GM19452 (cell line): ENCODE data around the gene TBX4.
"Not testable (repeated sequence)": the region's sequence is repeated elsewhere in the genome, so short reads cannot be mapped to it uniquely, and the experiment has no call there.

Experiments used
- ATAC-seq: cut with Tn5 transposase; IDR thresholded peaks from one replicate; pipeline ENCODE4 v1.9.1; 2021; ENCODE audit not compliant: unreplicated experiment

The TBX4 gene

DNA sequence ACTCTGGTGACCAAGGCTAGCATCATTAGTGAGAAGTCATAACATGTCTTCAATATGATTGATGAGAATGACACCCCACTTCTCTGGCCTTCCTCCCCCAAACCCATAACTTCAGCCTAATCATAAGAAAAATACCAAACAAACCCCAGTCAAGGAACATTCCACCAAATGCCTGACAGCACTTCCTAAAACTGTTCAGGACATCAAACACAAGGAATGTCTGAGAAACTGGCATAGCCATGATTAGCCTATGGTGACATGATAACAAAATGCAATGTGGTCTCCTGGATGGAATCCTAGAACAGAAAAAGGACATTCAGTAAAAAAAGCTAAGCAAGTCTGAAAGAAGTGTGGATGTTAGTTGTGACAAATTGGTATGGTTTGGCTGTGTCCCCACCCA, 24.7 kb upstream of the TBX4 start:
- no peak for ATAC-seq

DNA sequence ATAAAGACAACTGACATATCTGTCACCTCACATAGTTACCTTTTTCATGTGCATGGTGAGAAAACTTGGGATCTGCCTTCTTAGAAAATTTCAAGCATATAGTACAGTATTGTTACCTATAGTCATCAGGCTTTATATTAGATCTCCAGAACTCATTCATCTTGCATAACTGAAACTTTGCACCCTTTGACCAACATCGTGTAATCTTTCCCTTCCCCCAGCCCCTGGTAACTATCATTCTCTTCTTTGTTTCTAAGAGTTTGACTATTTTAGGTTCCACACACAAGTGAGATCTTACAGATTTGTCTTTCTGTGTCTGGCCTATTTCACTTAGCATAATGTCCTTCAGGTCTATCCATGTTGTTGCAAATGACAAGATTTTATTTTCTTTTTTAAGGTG, 22.9 kb upstream of the TBX4 start:
- no peak for ATAC-seq

DNA sequence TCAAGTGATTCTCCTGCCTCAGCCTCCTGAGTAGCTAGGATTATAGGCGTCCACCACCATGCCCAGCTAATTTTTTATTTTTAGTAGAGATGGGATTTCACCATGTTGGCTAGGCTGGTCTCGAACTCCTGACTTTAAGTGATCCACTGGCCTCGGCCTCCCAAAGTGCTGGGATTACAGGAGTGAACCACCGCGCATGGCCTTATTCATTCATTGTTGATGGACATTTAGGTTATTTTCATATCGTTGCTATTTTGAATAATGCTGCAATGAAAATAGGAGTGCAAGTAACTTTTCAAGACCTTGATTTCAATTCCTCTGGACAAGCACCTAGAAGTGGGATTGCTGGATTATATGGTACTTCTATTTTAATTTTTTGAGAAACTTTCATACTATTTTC, 22.4 kb upstream of the TBX4 start:
- ATAC-seq: not testable (repeated sequence)

GRCh38 chr17:61431594-61432311, 20.5 kb upstream of the TBX4 start:
- ATAC-seq: no peak

- no peak for ATAC-seq
These were observed 15.9 kb upstream of the TBX4 start for GRCh38 chr17:61436273-61436672.

DNA sequence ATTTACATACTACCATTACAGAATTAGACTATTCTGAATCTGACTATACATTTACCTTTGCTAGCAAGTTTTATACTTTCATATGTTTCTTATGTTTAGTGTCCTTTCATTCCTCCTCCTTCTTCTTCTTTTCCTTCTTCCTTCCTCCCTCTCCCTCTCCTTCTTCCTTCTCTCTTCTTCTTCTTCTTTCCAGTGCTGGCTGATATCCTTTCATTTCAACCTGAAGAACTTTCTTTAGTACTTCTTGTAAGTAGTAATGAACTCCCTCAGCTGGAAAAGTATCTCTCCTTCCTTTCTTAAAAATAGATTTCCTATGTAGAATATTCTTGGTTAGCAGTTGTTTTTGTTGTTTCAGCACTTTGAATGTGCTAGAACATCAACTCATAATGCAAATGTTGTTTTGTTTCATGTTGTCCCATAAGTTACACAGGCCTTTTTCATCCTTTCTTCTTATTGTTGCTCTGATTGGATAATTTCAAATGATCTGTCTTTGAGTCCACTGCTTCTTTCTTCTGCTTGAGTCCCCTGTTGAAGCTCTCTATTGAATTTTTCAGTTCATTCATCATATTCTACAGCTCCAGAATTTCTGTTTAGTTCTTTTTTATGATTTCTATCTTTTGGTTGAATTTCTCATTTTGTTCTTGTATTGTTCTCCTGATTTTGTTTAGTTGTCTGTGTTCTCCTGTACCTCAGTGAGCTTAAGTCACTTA, 15.1 kb upstream of the TBX4 start:
- ATAC-seq: no peak

DNA sequence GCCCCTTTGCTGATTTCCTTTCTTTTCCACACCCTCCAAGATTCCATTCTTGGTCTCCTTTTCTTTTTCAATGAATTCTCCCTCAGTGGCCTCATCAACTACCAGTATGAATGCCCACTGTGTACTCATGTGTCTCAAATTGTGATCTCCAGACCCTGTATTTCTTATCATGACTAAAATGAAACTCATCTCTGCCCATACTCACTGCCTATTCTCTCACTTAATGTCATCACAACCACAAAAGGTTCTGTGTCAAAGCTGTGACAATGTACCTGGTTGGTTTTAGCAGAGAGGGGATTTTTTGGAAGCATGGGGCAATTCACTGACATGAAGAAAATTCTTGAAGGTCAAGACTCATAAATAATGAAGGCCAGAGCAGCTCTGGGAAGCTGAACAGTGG, 11.5 kb upstream of the TBX4 start:
- ATAC-seq: no peak

GRCh38 chr17:61441507-61441906, 10.7 kb upstream of the TBX4 start:
- ATAC-seq: not testable (repeated sequence)

DNA sequence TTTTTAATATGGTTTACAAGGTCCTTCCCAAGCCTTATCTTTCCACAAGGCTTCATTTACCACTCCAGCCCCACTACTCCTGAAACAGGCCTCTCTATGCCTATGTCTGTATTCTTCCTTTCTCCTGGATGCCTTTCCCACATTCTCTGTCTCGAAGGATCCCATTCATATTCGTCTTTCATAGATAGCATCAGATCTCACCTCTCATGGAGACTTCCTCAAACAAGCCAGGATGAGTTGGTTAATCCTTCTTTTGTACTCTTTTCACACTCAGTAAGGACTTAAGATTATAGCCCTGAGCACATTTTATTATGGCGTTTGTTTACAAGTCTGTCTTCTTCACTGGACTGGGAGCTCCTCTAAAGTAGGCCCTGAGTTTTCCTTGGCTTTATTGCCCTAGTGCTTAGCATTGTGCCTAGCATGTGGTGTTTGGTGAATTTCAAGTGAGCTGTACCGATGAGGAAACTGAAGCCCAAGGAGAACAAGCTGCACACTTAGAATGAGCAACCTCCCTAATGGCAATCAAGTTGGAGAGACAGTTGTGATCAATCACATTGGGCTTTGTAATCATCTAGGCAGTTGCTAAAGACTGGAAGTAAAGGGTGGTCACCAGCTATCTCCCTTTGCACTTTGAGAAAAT, 10.0 kb upstream of the TBX4 start:
- no peak for ATAC-seq

GRCh38 chr17:61442878-61443474, 9.2 kb upstream of the TBX4 start:
- ATAC-seq: no peak

DNA sequence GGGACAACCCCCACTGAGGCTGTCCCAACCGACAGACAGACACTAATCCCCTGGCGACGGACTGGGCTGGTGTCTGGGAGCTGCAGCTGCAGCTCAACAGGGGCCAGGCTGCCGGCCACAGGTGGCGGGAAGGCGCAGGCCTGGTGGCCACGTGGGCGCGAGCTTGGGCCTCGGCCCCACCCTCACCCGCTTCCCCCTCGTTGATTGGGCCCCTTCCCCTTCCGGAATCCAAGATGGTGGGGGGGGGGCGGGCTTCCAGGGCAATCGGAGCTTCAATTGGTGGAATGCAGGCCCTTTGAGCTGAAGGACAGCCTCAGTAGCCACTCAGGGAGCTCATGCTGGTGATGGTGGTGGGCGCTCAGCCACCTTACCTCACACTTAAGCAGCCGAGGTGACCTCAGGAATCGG, 8.7 kb upstream of the TBX4 start:
- ATAC-seq: no peak

GRCh38 chr17:61444075-61444474, 8.1 kb upstream of the TBX4 start:
- no peak for ATAC-seq

GRCh38 chr17:61444831-61445230, 7.4 kb upstream of the TBX4 start:
- ATAC-seq: no peak

DNA sequence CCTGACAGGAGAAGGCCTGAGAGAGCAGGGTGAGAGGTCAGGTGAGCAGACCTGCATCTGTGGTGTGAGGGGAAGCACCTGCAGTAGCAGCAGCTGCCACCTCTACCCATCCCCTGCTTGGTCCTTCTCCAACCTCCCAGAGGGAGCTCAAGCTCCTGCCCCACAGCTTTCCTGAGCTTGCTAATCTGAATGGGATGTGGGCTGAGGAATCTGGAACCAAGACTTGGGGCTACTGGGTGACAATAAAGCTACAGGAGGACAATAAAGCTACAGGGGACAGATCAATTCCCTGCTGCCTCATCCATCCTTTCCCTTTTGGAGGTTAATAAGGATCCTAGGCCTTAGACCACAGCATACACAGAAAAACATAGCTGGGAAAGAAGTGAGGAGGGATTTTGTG, 4.9 kb upstream of the TBX4 start:
- ATAC-seq: no peak

DNA sequence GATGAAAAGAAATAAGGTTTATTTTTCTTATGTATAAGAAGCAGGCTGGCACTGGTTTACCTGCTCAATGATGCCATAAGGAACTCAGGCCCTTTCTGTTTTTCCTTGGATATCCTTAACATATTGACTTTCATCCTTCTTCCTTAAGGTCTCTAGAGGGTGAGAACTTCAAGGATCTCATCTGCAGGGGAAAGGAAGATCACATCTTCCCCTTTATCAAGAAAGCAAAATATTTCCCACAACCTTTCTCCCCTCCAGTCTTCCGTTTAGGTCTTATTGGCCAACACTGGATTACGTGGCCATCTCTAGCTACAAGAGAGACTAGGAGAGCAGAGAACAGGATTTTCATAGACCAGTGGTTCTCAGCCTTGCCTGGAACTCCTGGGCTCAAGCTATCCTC, 4.2 kb upstream of the TBX4 start:
- ATAC-seq: no peak

DNA sequence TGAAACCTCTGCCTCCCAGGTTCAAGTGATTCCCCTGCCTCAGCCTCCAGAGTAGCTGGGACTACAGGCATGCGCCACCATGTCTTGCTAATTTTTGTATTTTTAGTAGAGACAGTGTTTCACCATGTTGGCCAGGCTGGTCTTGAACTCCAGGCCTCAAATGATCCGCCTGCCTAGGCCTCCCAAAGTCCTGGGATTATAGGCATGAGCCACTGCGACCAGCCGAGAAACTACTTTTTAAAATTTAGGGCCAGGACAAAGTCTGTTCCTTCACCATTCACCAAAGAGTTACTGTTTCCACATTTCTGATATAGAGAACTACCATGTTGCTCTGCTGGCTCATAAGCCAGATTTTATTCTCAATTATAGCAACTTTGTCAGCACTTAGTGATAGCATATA, 3.1 kb upstream of the TBX4 start:
- ATAC-seq: not testable (repeated sequence)

DNA sequence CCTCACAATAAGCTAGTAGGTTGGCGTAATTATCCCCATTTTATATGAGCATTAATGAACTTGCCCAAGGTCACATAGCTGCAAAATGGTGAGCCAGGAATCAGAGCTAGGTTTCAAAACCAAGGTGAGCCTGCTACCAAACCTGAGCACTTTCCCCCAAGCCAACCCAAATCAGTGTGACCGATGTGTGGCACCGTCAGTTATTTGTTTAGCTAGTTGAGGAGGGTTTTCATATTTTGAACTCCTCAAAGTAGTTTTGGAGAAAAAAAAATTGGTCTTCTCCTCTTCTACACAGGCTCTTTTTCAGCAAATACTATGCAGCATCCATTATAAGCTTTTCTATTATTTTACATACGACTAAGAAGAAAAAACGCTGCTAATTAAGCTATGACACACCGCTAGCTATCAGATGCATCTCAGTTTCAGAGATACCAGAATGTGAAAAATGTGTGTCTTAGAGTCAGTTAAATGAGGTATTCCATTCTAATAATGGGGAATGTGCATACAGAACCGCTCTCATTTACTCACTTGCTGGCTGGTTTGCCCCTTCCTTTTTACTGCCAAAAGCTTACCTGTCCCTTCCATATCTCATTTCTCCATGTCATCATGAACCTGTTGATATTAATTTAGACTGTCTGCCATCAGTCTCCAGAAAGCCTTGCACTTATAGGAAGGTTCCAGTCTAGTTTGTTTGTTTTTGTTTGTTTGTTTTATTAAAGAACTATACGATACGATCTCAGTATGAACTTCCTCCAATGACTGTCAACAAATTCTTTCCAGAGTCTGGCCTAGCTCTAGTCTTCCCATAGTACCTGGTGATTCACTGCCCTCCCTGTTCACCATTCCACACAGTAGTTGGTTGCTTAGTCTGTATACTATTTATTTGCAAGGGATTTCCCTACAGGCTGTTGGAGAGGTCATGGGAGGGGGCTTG, 2.2 kb upstream of the TBX4 start:
- ATAC-seq: no peak

DNA sequence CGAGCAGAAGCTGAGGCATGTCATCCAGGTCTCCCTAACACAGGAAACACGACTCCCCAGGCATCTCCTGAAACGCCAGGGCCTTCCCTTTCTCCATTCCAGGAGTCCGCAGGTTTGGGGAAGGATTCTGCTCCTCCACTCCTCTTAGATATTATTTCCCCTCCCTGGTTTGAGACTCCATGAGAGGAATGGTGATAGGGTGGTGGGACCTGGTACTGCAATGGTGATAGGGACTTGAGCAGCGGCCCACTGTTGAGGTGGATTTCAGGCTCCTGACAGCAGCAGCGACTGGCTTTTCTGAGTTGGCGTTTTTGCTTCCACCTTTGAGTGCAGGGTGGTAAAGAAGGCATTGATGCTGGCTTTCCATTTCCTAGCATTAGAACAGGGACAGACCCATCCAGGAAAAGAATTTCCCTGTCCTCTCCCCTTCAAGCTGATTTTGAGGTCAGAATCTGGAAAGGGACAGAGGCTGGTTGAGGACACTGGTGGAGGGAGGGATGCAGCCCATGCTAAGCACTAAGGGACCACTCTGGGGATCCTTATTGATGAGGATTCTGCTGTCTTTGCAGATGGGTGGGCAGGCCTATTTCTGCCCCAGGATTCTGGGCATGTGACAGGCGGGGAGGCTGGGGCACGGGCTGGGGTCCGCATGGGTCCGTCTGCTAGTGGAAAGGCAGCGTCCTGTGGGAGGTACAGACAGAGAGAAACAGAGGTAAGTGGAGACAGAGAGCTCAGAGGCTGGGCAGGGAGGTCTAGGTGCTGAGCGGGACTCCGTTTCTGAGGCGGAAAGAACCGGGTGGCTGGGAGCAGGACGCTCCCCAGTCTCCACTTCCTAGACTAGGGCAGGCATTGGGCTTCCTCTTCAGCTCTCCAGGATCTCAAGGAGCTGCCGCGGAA, 1.3 kb upstream of the TBX4 start:
- ATAC-seq: no peak

- ATAC-seq: no peak
These were observed 503 bp upstream of the TBX4 start for GRCh38 chr17:61451538-61452300.
